ES-I3 (cell line): ENCODE measurements around the gene KCNE2.

ENCODE experiments used
- H3K36me3 ChIP-seq: 2 replicates; pipeline ENCODE4 v1.6.1; 2013; ENCODE audit warnings: mild to moderate bottlenecking, low read length, control low read depth, moderate library complexity; ENCODE audit not compliant: insufficient read depth
- H3K4me1 ChIP-seq: 2 replicates; pipeline ENCODE4 v1.6.1; 2013; ENCODE audit warnings: mild to moderate bottlenecking, control low read depth, low read length; ENCODE audit not compliant: insufficient read depth
- H3K9ac ChIP-seq: 2 replicates; pipeline ENCODE4 v1.6.1; 2013; ENCODE audit warnings: low read depth, mild to moderate bottlenecking, low read length, moderate library complexity
- H3K9me3 ChIP-seq: 2 replicates; pipeline ENCODE4 v1.6.1; 2013; ENCODE audit warnings: mild to moderate bottlenecking, low read length, moderate library complexity; ENCODE audit not compliant: control insufficient read depth, insufficient read depth

The KCNE2 gene

GRCh38 chr21:34363733-34364132 is at the start of gene KCNE2:
TSS of gene KCNE2 (plus strand) at chr21:34364006. CDS start at chr21:34370479, 6,473 bp downstream.
- H3K4me1 ChIP-seq, result peaks cover 11% of the 10 kb centered on the region; the same call in 1 of the 2 replicates
- no peaks in the 10 kb centered on the region for H3K9me3 ChIP-seq
- no peaks in the 10 kb centered on the region for H3K36me3 ChIP-seq
- no peak within 1 kb of the TSS for H3K9ac ChIP-seq

- H3K9ac ChIP-seq, result no peak overlapping the region
- H3K4me1 ChIP-seq, result no peaks in the 10 kb centered on the region
- no peaks in the 10 kb centered on the region; the same call in 1 of the 2 replicates for H3K36me3 ChIP-seq
- H3K9me3 ChIP-seq, result no peaks in the 10 kb centered on the region
Observed at GRCh38 chr21:34319585-34319984, 44.2 kb upstream of the KCNE2 start.

GRCh38 chr21:34320011-34320410 is 43.8 kb upstream of the KCNE2 start:
- Histone ChIP-seq H3K36me3 (no peaks in the 10 kb centered on the region; the same call in 1 of the 2 replicates), H3K9ac (no peak overlapping the region), H3K9me3 (no peaks in the 10 kb centered on the region), H3K4me1 (no peaks in the 10 kb centered on the region)

GRCh38 chr21:34330055-34330454 is 33.8 kb upstream of the KCNE2 start:
- H3K9me3 ChIP-seq, result no peaks in the 10 kb centered on the region
- no peaks in the 10 kb centered on the region for H3K4me1 ChIP-seq
- no peaks in the 10 kb centered on the region for H3K36me3 ChIP-seq
- H3K9ac ChIP-seq, result no peak overlapping the region

GRCh38 chr21:34331726-34332125 is 32.1 kb upstream of the KCNE2 start:
- H3K4me1 ChIP-seq, result no peaks in the 10 kb centered on the region
- H3K9ac ChIP-seq, result no peak overlapping the region
- no peaks in the 10 kb centered on the region for H3K9me3 ChIP-seq
- H3K36me3 ChIP-seq, result no peaks in the 10 kb centered on the region

- Histone ChIP-seq H3K9me3 (no peaks in the 10 kb centered on the region), H3K9ac (no peak overlapping the region), H3K36me3 (no peaks in the 10 kb centered on the region), H3K4me1 (0 out of 2 replicates have a peak, but pooled peaks cover under 1% of the 10 kb centered on the region)
Observed at GRCh38 chr21:34332347-34332746, 31.5 kb upstream of the KCNE2 start.

- Histone ChIP-seq H3K36me3 (no peaks in the 10 kb centered on the region), H3K9me3 (no peaks in the 10 kb centered on the region), H3K9ac (no peak overlapping the region), H3K4me1 (0 out of 2 replicates have a peak, but pooled peaks cover 3% of the 10 kb centered on the region)
Observed at GRCh38 chr21:34333121-34333739, 30.6 kb upstream of the KCNE2 start.

GRCh38 chr21:34335316-34335715 is 28.5 kb upstream of the KCNE2 start:
- 0 out of 2 replicates have a peak, but pooled peaks cover 3% of the 10 kb centered on the region for H3K4me1 ChIP-seq
- H3K9ac ChIP-seq, result no peak overlapping the region
- no peaks in the 10 kb centered on the region for H3K36me3 ChIP-seq
- H3K9me3 ChIP-seq, result no peaks in the 10 kb centered on the region

- Histone ChIP-seq H3K9ac (no peak overlapping the region), H3K4me1 (0 out of 2 replicates have a peak, but pooled peaks cover 3% of the 10 kb centered on the region), H3K36me3 (no peaks in the 10 kb centered on the region), H3K9me3 (no peaks in the 10 kb centered on the region)
Observed at GRCh38 chr21:34336245-34336644, 27.6 kb upstream of the KCNE2 start.

- H3K36me3 ChIP-seq, result no peaks in the 10 kb centered on the region
- H3K9ac ChIP-seq, result no peak overlapping the region
- no peaks in the 10 kb centered on the region for H3K9me3 ChIP-seq
- H3K4me1 ChIP-seq, result 0 out of 2 replicates have a peak, but pooled peaks cover 3% of the 10 kb centered on the region
Observed at GRCh38 chr21:34336756-34337391, 26.9 kb upstream of the KCNE2 start.

GRCh38 chr21:34337741-34338140 is 26.1 kb upstream of the KCNE2 start:
- H3K36me3 ChIP-seq, result no peaks in the 10 kb centered on the region
- H3K9ac ChIP-seq, result no peak overlapping the region
- H3K9me3 ChIP-seq, result no peaks in the 10 kb centered on the region
- H3K4me1 ChIP-seq, result 0 out of 2 replicates have a peak, but pooled peaks cover 3% of the 10 kb centered on the region

- Histone ChIP-seq H3K4me1 (0 out of 2 replicates have a peak, but pooled peaks cover 3% of the 10 kb centered on the region), H3K9ac (no peak overlapping the region), H3K9me3 (no peaks in the 10 kb centered on the region), H3K36me3 (no peaks in the 10 kb centered on the region)
Observed at GRCh38 chr21:34338226-34338625, 25.6 kb upstream of the KCNE2 start.

GRCh38 chr21:34340061-34340460 is 23.7 kb upstream of the KCNE2 start:
- no peaks in the 10 kb centered on the region for H3K36me3 ChIP-seq
- H3K4me1 ChIP-seq, result 0 out of 2 replicates have a peak, but pooled peaks cover 3% of the 10 kb centered on the region
- no peak overlapping the region for H3K9ac ChIP-seq
- no peaks in the 10 kb centered on the region for H3K9me3 ChIP-seq

- no peaks in the 10 kb centered on the region for H3K9me3 ChIP-seq
- 0 out of 2 replicates have a peak, but pooled peaks cover 2% of the 10 kb centered on the region for H3K4me1 ChIP-seq
- H3K36me3 ChIP-seq, result no peaks in the 10 kb centered on the region
- H3K9ac ChIP-seq, result no peak overlapping the region
Observed at GRCh38 chr21:34342476-34342875, 21.3 kb upstream of the KCNE2 start.

- Histone ChIP-seq H3K36me3 (no peaks in the 10 kb centered on the region), H3K4me1 (no peaks in the 10 kb centered on the region), H3K9ac (no peak overlapping the region), H3K9me3 (no peaks in the 10 kb centered on the region)
Observed at GRCh38 chr21:34343347-34343746, 20.5 kb upstream of the KCNE2 start.
